OCI-LY3 (cell line): Measurements from ENCODE around the gene CELF1.

Experiments used
- H2AFZ ChIP-seq: fragments of 200-600, 300-600 bp; shearing (Covaris generic); 2 replicates; pipeline ENCODE4 v1.6.0; 2014; ENCODE audit warnings: antibody characterized with exemption, low read depth, low read length
- H3K27ac ChIP-seq: fragments of 200-600, 300-600 bp; sonication (generic); 2 replicates; pipeline ENCODE4 v1.5.1; 2014; ENCODE audit warnings: mild to moderate bottlenecking, low read length, moderate library complexity, mixed read lengths
- H3K27me3 ChIP-seq: fragments of 200-600, 300-600 bp; sonication (generic); 2 replicates; pipeline ENCODE4 v1.6.1; 2014; ENCODE audit warnings: low read depth, low read length, mixed read lengths
- H3K36me3 ChIP-seq: fragments of 200-600, 300-600 bp; sonication (generic); replicated peaks from 2 replicates; pipeline ENCODE3; 2014; ENCODE audit warnings: low read depth, low read length, mixed read lengths
- H3K4me1 ChIP-seq: fragments of 300-600, 200-600 bp; sonication (generic); 2 replicates; pipeline ENCODE4 v1.6.1; 2014; ENCODE audit warnings: low read length, mixed read lengths
- H3K4me2 ChIP-seq: fragments of 200-600, 300-600 bp; sonication (generic); 2 replicates; pipeline ENCODE4 v1.6.1; 2014; ENCODE audit warnings: low read length, mixed read lengths
- H3K4me3 ChIP-seq: fragments of 300-600, 200-600 bp; sonication (generic); 2 replicates; pipeline ENCODE4 v1.5.1; 2014; ENCODE audit warnings: antibody characterized with exemption, mild to moderate bottlenecking, low read length, moderate library complexity
- H3K79me2 ChIP-seq: fragments of 300-600, 200-600 bp; shearing (Covaris generic); 2 replicates; pipeline ENCODE4 v1.6.1; 2014; ENCODE audit warnings: mild to moderate bottlenecking, low read length, mixed read lengths
- H3K9ac ChIP-seq: fragments of 300-600, 200-600 bp; shearing (Covaris generic); 2 replicates; pipeline ENCODE4 v1.6.0; 2014; ENCODE audit warnings: mild to moderate bottlenecking, low read length, moderate library complexity
- H3K9me3 ChIP-seq: fragments of 200-600, 300-600 bp; shearing (Covaris generic); 2 replicates; pipeline ENCODE4 v1.6.1; 2014; ENCODE audit warnings: low read length, mixed read lengths; ENCODE audit not compliant: insufficient read depth
- H4K20me1 ChIP-seq: fragments of 200-600, 300-600 bp; sonication (generic); 2 replicates; pipeline ENCODE4 v1.6.1; 2016; ENCODE audit warnings: low read length, mixed read lengths; ENCODE audit not compliant: insufficient read depth
- EZH2phosphoT487 ChIP-seq: fragments of 200-600 bp; shearing (Covaris generic); IDR thresholded peaks from 2 replicates; pipeline ENCODE4 v1.6.1; 2018; ENCODE audit warnings: antibody characterized with exemption, mixed run types, low read depth
- TF ChIP-seq, protein P1 (sequence below): fragments of 200-600, 300-600 bp; sonication (generic); IDR thresholded peaks from 2 replicates; pipeline ENCODE4 v1.5.1; 2014; ENCODE audit warnings: antibody characterized with exemption, low read length, low read depth

The CELF1 gene

DNA sequence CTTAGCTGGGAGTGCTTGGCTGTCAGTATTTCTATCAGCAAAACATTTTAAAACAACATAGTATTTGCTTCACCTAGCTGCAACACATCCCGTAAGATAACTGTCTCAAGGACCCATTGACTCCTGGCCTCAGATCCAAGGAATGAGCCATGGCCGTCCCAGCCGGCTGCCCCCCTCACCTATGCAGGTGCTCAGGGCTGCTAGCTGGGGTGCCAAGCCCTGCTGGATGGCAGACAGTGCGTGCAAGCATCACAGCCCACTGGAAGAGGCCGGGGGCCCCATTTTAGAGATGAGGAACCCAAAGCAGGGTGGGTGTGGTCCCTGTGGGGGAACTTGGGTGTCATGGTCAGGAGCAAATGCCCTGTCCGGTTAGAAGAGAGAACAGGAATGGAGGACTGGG is 135.2 kb downstream of the CELF1 start:
- H3K4me3 ChIP-seq: no peak overlapping the region
- H2AFZ ChIP-seq: no peak overlapping the region
- no peak overlapping the region for H3K9ac ChIP-seq
- no peak overlapping the region for H3K27ac ChIP-seq
- no peaks in the 10 kb centered on the region for H4K20me1 ChIP-seq
- no peaks in the 10 kb centered on the region for H3K9me3 ChIP-seq
- peaks cover 45% of the 10 kb centered on the region for H3K36me3 ChIP-seq
- TF ChIP-seq EZH2phosphoT487: no peak
- TF ChIP-seq, protein P1, sequence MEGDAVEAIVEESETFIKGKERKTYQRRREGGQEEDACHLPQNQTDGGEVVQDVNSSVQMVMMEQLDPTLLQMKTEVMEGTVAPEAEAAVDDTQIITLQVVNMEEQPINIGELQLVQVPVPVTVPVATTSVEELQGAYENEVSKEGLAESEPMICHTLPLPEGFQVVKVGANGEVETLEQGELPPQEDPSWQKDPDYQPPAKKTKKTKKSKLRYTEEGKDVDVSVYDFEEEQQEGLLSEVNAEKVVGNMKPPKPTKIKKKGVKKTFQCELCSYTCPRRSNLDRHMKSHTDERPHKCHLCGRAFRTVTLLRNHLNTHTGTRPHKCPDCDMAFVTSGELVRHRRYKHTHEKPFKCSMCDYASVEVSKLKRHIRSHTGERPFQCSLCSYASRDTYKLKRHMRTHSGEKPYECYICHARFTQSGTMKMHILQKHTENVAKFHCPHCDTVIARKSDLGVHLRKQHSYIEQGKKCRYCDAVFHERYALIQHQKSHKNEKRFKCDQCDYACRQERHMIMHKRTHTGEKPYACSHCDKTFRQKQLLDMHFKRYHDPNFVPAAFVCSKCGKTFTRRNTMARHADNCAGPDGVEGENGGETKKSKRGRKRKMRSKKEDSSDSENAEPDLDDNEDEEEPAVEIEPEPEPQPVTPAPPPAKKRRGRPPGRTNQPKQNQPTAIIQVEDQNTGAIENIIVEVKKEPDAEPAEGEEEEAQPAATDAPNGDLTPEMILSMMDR: no peak
- H3K27me3 ChIP-seq: no peaks in the 10 kb centered on the region
- no peaks in the 10 kb centered on the region for H3K79me2 ChIP-seq
- no peak overlapping the region for H3K4me2 ChIP-seq
- H3K4me1 ChIP-seq: no peaks in the 10 kb centered on the region

DNA sequence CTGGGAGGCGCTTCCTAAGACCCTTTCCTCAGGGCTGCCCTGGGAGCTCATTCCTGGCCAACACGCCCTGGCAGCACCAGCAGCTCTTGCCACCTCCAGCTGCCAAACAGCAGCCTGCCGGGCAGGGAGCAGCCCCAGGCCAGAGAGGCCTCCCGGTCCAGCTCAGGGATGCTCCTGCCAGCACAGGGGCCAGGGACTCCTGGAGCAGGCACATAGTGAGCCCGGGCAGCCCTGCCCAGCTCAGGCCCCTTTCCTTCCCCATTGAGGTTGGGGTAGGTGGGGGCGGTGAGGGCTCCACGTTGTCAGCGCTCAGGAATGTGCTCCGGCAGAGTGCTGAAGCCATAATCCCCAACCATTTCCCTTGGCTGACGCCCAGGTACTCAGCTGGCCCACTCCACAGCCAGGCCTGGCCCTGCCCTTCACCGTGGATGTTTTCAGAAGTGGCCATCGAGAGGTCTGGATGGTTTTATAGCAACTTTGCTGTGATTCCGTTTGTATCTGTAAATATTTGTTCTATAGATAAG is 136.9 kb downstream of the CELF1 start:
- Histone ChIP-seq H3K27ac (no peak overlapping the region), H3K36me3 (peaks cover 35% of the 10 kb centered on the region), H3K4me2 (no peak overlapping the region), H3K4me3 (no peak overlapping the region), H3K27me3 (no peaks in the 10 kb centered on the region), H4K20me1 (no peaks in the 10 kb centered on the region), H3K79me2 (no peaks in the 10 kb centered on the region), H2AFZ (no peak overlapping the region), H3K9ac (no peak overlapping the region), H3K4me1 (no peaks in the 10 kb centered on the region), H3K9me3 (no peaks in the 10 kb centered on the region)
- no peak for TF ChIP-seq EZH2phosphoT487
- TF ChIP-seq, protein P1: no peak
